ENCODE results near the gene HERPUD2. TPM values are rescaled to one million over a fixed set of nuclear protein-coding genes. Genes with fewer than 3 reads are reported as not detected.

Gene HERPUD2
- total and polyA plus RNA-seq, 2 of the 8 experiments (the other 6 are each of a cell fraction or from before 2014, with no cell fraction given) = 18.3 to 27.3 TPM

- Histone ChIP-seq H2AK5ac (ENCODE audit: low read depth, low read length) (no peak overlapping the region), H2BK5ac (ENCODE audit: low read depth, low read length) (no peak overlapping the region), H2BK15ac (ENCODE audit: low read length) (no peak overlapping the region), H3K4me3 (ENCODE audit: extremely low read depth in 1 of 4, insufficient read depth in 2 of 4, low read depth in 3 of 4, low read length in 4 of 4) (peak overlapping the region in 1 of 4 experiments; percentile 12; a peak in 1 of 8 replicates), H2AFZ (ENCODE audit: low read length) (no peak overlapping the region), H2BK12ac (ENCODE audit: low read depth, low read length) (no peak overlapping the region), H4K91ac (replicated peaks; ENCODE audit: insufficient read length, low read length) (no peak overlapping the region), H3K27me3 (replicated peaks in 1 of 4; ENCODE audit: control insufficient read depth in 3 of 4, extremely low read depth in 1 of 4, insufficient read depth in 3 of 4, low read length in 3 of 4) (no peaks in the 10 kb centered on the region), H3K4me1 (replicated peaks in 1 of 4; ENCODE audit: control insufficient read depth in 3 of 4, insufficient read depth in 4 of 4, low read length in 3 of 4) (peaks cover 2 to 8% (median 5%) of the 10 kb centered on the region in 4 experiments; a peak in 5 of 7 replicates), H3K23ac (ENCODE audit: insufficient read length) (no peak overlapping the region), H3K56ac (replicated peaks; ENCODE audit: insufficient read length, low read depth, low read length) (no peak overlapping the region), H3K36me3 (ENCODE audit: control insufficient read depth in 2 of 4, insufficient read depth in 4 of 4, low read length in 3 of 4) (no peaks in the 10 kb centered on the region), H3K4ac (replicated peaks; ENCODE audit: insufficient read length, low read depth, low read length) (no peak overlapping the region), H3K27ac (ENCODE audit: low read depth, low read length) (no peak overlapping the region), H3K18ac (ENCODE audit: extremely low read depth, low read length) (no peak overlapping the region; the same call in 1 of the 2 replicates), H2BK20ac (ENCODE audit: low read length) (no peak overlapping the region), H3K14ac (ENCODE audit: insufficient read length) (no peak overlapping the region), H3K79me1 (ENCODE audit: low read depth, low read length) (peaks cover 5% of the 10 kb centered on the region; the same call in 1 of the 2 replicates), H3K23me2 (ENCODE audit: low read depth, low read length) (no peaks in the 10 kb centered on the region), H3K79me2 (ENCODE audit: control insufficient read depth in 1 of 2, insufficient read depth in 2 of 2, low read length in 2 of 2) (peaks cover 0 to 13% of the 10 kb centered on the region in 2 experiments; a peak in 2 of 4 replicates), H3K4me2 (ENCODE audit: insufficient read depth in 1 of 2, low read depth in 2 of 2, low read length in 2 of 2) (peak overlapping the region in 1 of 2 experiments; percentile 15; a peak in 1 of 4 replicates), H3K9ac (replicated peaks in 1 of 4; ENCODE audit: extremely low read depth in 1 of 4, low read depth in 3 of 4, low read length in 3 of 4) (no peak overlapping the region), H4K8ac (ENCODE audit: extremely low read depth, insufficient read depth, low read length) (no peak overlapping the region), H2BK120ac (replicated peaks; ENCODE audit: low read depth, low read length) (no peak overlapping the region), H4K20me1 (replicated peaks in 1 of 2; ENCODE audit: control insufficient read depth in 1 of 2, insufficient read depth in 2 of 2, low read length in 2 of 2) (peaks cover 0 to 3% of the 10 kb centered on the region in 2 experiments), H4K5ac (ENCODE audit: insufficient read length, low read depth, low read length) (no peak overlapping the region), H3K9me3 (ENCODE audit: insufficient read depth in 2 of 2, low read depth in 1 of 2, low read length in 1 of 2) (no peaks in the 10 kb centered on the region)
- 67% methylated on average over 3 of the region's 3 CpGs; no CpG with 5 or more reads in 1 of the 2 experiments for WGBS, 2 experiments (ENCODE audit: extremely low coverage in 1 of 2, insufficient coverage in 1 of 2, insufficient read length in 1 of 2, insufficient replicate concordance in 2 of 2, low coverage in 1 of 2, low lambda C conversion rate in 2 of 2, missing lambda C conversion rate in 1 of 2)
- ChIA-PET POLR2A (ENCODE audit: partially characterized antibody) (interaction anchor here (0.5 to 1.1 kb wide), 2 partner anchors 22 to 25 kb away, joined by 3 to 6 read pairs; no protein-coding TSS in a partner anchor), CTCF (ENCODE audit: partially characterized antibody) (interaction anchor here (0.8 to 1.5 kb wide), 4 partner anchors 9 to 22 kb away, joined by 3 to 6 read pairs (median 4); no protein-coding TSS in a partner anchor)
- TF ChIP-seq CHD2 (IDR thresholded peaks at IDR 0.05; ENCODE audit: low read length) = no peak
- TF ChIP-seq TCF12 (IDR thresholded peaks at IDR 0.05; ENCODE audit: low read depth, low read length) = no peak
- TF ChIP-seq POLR2A (IDR thresholded peaks at IDR 0.05; ENCODE audit: control extremely low read depth in 1 of 2, low read depth in 2 of 2, low read length in 2 of 2) = no peak
- no peak for TF ChIP-seq CBX8 (IDR thresholded peaks at IDR 0.05; ENCODE audit: borderline replicate concordance, low read depth, low read length)
- TF ChIP-seq BRCA1 (IDR thresholded peaks at IDR 0.05; ENCODE audit: low read depth, low read length) = no peak
- no peak for TF ChIP-seq JUN (IDR thresholded peaks at IDR 0.05; ENCODE audit: low read depth, low read length)
- no peak for TF ChIP-seq HDAC6 (IDR thresholded peaks at IDR 0.05; ENCODE audit: low read depth, low read length)
- TF ChIP-seq CREB1 (IDR thresholded peaks at IDR 0.05) = no peak
- no peak for TF ChIP-seq KDM1A (IDR thresholded peaks at IDR 0.05; ENCODE audit: borderline replicate concordance, low read length)
- TF ChIP-seq MAFK (IDR thresholded peaks at IDR 0.05; ENCODE audit: low read depth, low read length) = no peak
- TF ChIP-seq CHD1 (IDR thresholded peaks at IDR 0.05; ENCODE audit: low read depth, low read length) = no peak
- no peak for TF ChIP-seq HDAC2 (IDR thresholded peaks at IDR 0.05; ENCODE audit: borderline replicate concordance in 1 of 2, low read depth in 2 of 2, low read length in 2 of 2)
- FAIRE-seq = no peak
- no peak for DNase-seq (ENCODE audit: low read depth in 1 of 2, low spot score in 2 of 2)
Measured at GRCh38 chr7:35646289-35647023, 48.5 kb downstream of the HERPUD2 start.

All from H1 (cell line).